GM20000 (cell line): ENCODE results near the gene PKN2.

Source experiments
- DNase-seq: peaks from one replicate; pipeline ENCODE4 v3.0.0; 2012; ENCODE audit warnings: low spot score
- CTCF ChIP-seq: IDR thresholded peaks from 2 replicates; pipeline ENCODE4 v1.5.1; 2012; ENCODE audit warnings: mild to moderate bottlenecking, control low read depth; ENCODE audit errors: extremely low read depth, missing control alignments

PKN2 gene

GRCh38 chr1:88742531-88742930, 58.5 kb downstream of the PKN2 start:
- DNase-seq: no peak
- TF ChIP-seq CTCF: no peak

- TF ChIP-seq CTCF: no peak
- DNase-seq: no peak
These were observed 60.1 kb downstream of the PKN2 start for GRCh38 chr1:88744142-88744541.

GRCh38 chr1:88746916-88747315, 62.8 kb downstream of the PKN2 start:
- no peak for TF ChIP-seq CTCF
- no peak for DNase-seq

- no peak for TF ChIP-seq CTCF
- no peak for DNase-seq
These were observed 67.6 kb downstream of the PKN2 start for GRCh38 chr1:88751714-88752113.

GRCh38 chr1:88753506-88753905, 69.4 kb downstream of the PKN2 start:
- no peak for TF ChIP-seq CTCF
- DNase-seq: no peak

- TF ChIP-seq CTCF: no peak
- DNase-seq: no peak
These were observed 79.8 kb downstream of the PKN2 start for GRCh38 chr1:88763649-88764406.

GRCh38 chr1:88768187-88768586, 84.1 kb downstream of the PKN2 start:
- TF ChIP-seq CTCF: no peak
- DNase-seq: no peak
